Upper lobe of left lung (tissue), 6 donors: Measurements from ENCODE around the gene SENP2. TPM values are rescaled to one million over a fixed set of nuclear protein-coding genes. Genes with fewer than 3 reads are reported as not detected.

Source experiments
- ATAC-seq, 2 donors: fragments of 200-7000 bp; cut with Tn5 transposase; one replicate each; pipeline ENCODE4 v1.9.1; 2022; ENCODE audit warnings: mild to moderate bottlenecking in 2 of 2, moderate library complexity in 2 of 2; ENCODE audit not compliant: low FRiP score in 2 of 2
- DNase-seq, 2 donors: peaks; one replicate each; pipeline ENCODE4 v3.0.0-alpha.2; 2019 to 2020
- H3K27ac ChIP-seq, 4 donors: fragments of 200-600 bp; sonication (generic); one replicate each; pipeline ENCODE4 v1.5.1; 2016 to 2019
- H3K27me3 ChIP-seq, 4 donors: fragments of 200-600 bp; sonication (generic); one replicate each; pipeline ENCODE4 v1.5.1; 2017 to 2019
- H3K36me3 ChIP-seq, 4 donors: fragments of 200-600 bp; sonication (generic); one replicate each; pipeline ENCODE4 v1.5.1; 2016 to 2019
- H3K4me1 ChIP-seq, 4 donors: fragments of 200-600 bp; sonication (generic); one replicate each; pipeline ENCODE4 v1.5.1; 2018 to 2019
- H3K4me3 ChIP-seq, 4 donors: fragments of 200-600 bp; sonication (generic); one replicate each; pipeline ENCODE4 v1.5.1; 2017 to 2019; ENCODE audit warnings: mild to moderate bottlenecking in 2 of 4, moderate library complexity in 1 of 4
- H3K9me3 ChIP-seq, 4 donors: fragments of 200-600 bp; sonication (generic); one replicate each; pipeline ENCODE4 v1.5.1; 2018 to 2019
- EP300 ChIP-seq, 4 donors: sonication (generic); formaldehyde crosslinking; IDR thresholded peaks; one replicate each; pipeline ENCODE4 v1.5.1; 2017; ENCODE audit warnings: antibody characterized with exemption in 4 of 4, control low read depth in 2 of 4
- POLR2A ChIP-seq, 4 donors: fragments of 450-650 bp; IDR thresholded peaks; one replicate each; pipeline ENCODE4 v1.5.1; 2016 to 2017; ENCODE audit warnings: antibody characterized with exemption in 4 of 4, mild to moderate bottlenecking in 2 of 4
- POLR2AphosphoS5 ChIP-seq, 2 donors: sonication (generic); formaldehyde crosslinking; IDR thresholded peaks; one replicate each; pipeline ENCODE4 v1.5.1; 2017; ENCODE audit warnings: antibody characterized with exemption in 2 of 2
- WGBS, 2 donors: methylation state at CpG; one replicate each; pipeline ENCODE4 v1.1.5; 2017 to 2018; 5-methylcytosine and 5-hydroxymethylcytosine counted together
- total RNA-seq, 6 donors: library from RNA; depleted of rRNA in 4 of 6; stranded (reverse); fragments of >200 nt in 4 of 6; gene quantifications; one replicate each; pipeline versions ENCODE4 v1.1.0 to v1.2.1, GENCODE V29; 2016 to 2021
- TF ChIP-seq, protein P1 (sequence below), 6 experiments: fragments of 450-650 bp in 4 of 6; fragments of 200-600 bp in 2 of 6; sonication (generic) in 2 of 6; IDR thresholded peaks; one replicate each; pipeline ENCODE4 v1.5.1; 2016 to 2019; ENCODE audit warnings: antibody characterized with exemption in 6 of 6
- donor health status: DM: no; HTN: no; CAD: no; lungs with moderate emphysema.
- donor health status: DM: no; HTN: yes; CAD: no; lungs with severe emphysema.

The SENP2 gene
- total RNA-seq, 6 donors from 2014 or later = 18.9 to 42.2 (median 31.6) TPM

DNA sequence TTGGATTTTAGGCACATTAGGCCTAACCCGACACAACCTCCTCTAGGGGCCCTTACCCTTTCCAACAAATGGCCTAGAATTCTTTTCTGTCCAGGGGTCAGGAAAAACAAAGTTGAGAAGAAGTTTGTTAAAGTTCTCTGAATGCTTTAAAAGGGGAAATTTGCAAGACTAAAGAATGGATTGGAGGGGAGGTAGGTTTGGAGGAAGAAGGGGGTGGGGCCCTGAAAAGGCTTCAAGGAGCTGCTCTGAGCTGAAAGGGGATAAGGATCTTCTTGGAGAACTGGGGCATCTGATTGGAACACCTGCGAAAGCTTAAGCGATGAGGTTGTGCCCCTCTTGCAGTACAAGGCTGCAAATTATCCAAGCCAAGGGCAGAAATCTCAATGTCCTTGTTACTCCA is 3.9 kb upstream of the SENP2 start:
- H3K27me3 ChIP-seq = no peaks in the 10 kb centered on the region
- 68 to 74% methylated on average over 3 of the region's 3 CpGs for WGBS, 2 donors
- no peak for ATAC-seq

DNA sequence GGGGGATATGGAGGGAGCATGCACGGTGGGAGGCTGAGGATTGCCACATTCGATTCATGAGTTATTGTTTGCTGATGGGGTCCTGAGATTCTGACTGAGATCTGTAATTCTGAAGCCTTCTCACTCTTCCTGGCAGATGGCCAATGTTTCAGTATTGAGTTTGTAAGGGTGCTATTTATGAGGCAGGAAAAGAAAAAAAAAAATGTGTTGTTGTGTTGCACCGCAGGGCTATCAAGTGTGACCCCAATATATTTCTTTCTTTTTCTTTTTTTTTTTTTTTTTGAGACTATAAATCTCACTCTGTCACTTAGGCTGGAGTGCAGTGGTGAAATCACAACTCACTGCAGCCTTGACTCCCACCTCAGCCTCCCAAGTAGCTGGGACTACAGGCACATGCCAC is 3.2 kb upstream of the SENP2 start:
- no peaks in the 10 kb centered on the region for H3K27me3 ChIP-seq

More for the DNA sequence above, 3.9 kb upstream of the SENP2 start:
- Histone ChIP-seq H3K9me3 (no peaks in the 10 kb centered on the region), H3K27ac (no peak overlapping the region), H3K4me3 (no peak overlapping the region), H3K4me1 (peaks cover 4 to 14% (median 12%) of the 10 kb centered on the region in 4 donors), H3K36me3 (no peaks in the 10 kb centered on the region)
- TF ChIP-seq, protein P1, sequence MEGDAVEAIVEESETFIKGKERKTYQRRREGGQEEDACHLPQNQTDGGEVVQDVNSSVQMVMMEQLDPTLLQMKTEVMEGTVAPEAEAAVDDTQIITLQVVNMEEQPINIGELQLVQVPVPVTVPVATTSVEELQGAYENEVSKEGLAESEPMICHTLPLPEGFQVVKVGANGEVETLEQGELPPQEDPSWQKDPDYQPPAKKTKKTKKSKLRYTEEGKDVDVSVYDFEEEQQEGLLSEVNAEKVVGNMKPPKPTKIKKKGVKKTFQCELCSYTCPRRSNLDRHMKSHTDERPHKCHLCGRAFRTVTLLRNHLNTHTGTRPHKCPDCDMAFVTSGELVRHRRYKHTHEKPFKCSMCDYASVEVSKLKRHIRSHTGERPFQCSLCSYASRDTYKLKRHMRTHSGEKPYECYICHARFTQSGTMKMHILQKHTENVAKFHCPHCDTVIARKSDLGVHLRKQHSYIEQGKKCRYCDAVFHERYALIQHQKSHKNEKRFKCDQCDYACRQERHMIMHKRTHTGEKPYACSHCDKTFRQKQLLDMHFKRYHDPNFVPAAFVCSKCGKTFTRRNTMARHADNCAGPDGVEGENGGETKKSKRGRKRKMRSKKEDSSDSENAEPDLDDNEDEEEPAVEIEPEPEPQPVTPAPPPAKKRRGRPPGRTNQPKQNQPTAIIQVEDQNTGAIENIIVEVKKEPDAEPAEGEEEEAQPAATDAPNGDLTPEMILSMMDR (IDR thresholded peaks at IDR 0.05) = no peak
- TF ChIP-seq POLR2AphosphoS5 (IDR thresholded peaks at IDR 0.05) = no peak
- TF ChIP-seq POLR2A (IDR thresholded peaks at IDR 0.05) = no peak
- TF ChIP-seq EP300 (IDR thresholded peaks at IDR 0.05) = no peak
- no peak for DNase-seq

DNA sequence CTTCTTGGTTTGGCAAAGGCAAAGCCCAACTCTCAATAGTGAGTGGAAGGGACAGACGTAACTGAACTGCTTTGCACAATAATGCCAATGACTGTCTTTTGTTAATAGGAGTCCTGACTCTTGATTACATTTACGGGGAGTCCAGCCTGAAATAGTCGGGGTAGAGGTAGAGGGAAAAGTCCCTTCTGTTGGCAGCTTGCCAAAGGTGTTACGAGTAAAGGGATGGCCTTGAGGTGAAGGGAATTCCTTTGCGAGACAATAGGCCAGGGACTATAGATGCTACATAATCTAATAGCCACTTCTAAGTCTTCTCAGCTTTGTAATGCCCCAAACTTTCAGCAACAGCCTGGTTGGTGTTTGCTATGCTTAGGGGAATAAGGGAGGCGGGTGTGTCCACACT is 2.2 kb upstream of the SENP2 start:
- Histone ChIP-seq H3K4me3 (no peak overlapping the region), H3K27ac (no peak overlapping the region), H3K27me3 (no peaks in the 10 kb centered on the region), H3K36me3 (no peaks in the 10 kb centered on the region), H3K9me3 (no peaks in the 10 kb centered on the region), H3K4me1 (peaks cover 16 to 27% (median 21%) of the 10 kb centered on the region in 4 donors)
- no peak for ATAC-seq
- TF ChIP-seq POLR2A (IDR thresholded peaks at IDR 0.05) (no peak), POLR2AphosphoS5 (IDR thresholded peaks at IDR 0.05) (no peak), EP300 (IDR thresholded peaks at IDR 0.05) (no peak)
- TF ChIP-seq, protein P1 (IDR thresholded peaks at IDR 0.05) = no peak
- WGBS, 2 donors = 69 to 78% methylated on average over 6 of the region's 6 CpGs
- no peak for DNase-seq

More for the DNA sequence above, 3.2 kb upstream of the SENP2 start:
- DNase-seq (no peak), ATAC-seq (no peak)
- TF ChIP-seq EP300 (IDR thresholded peaks at IDR 0.05) = no peak
- no peak for TF ChIP-seq POLR2AphosphoS5 (IDR thresholded peaks at IDR 0.05)
- TF ChIP-seq, protein P1 (IDR thresholded peaks at IDR 0.05) = no peak
- no peak for TF ChIP-seq POLR2A (IDR thresholded peaks at IDR 0.05)
- no peak overlapping the region for H3K4me3 ChIP-seq
- H3K9me3 ChIP-seq = no peaks in the 10 kb centered on the region
- H3K27ac ChIP-seq = no peak overlapping the region
- peaks cover 10 to 17% (median 15%) of the 10 kb centered on the region in 4 donors for H3K4me1 ChIP-seq
- WGBS, 2 donors = 15 to 17% methylated on average over 3 of the region's 3 CpGs
- H3K36me3 ChIP-seq = no peaks in the 10 kb centered on the region

DNA sequence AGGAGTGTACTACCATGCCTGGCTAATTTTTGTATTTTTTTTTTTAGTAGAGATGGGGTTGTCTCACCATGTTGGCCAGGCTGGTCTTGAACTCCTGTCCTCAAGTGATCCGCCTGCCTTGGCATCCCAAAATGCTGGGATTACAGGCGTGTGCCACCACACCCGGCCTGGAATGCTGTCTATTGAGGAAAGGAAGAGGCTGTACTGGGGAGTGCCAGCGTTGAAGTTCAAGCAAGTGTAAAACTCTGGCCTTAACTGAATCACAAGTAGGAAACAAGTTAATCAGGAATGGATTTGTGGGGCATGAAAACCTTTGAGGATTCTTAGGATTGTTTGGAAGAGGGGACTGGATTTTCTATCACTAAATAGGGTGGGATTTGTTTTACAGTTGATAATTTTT is 1.4 kb upstream of the SENP2 start:
- TF ChIP-seq, protein P1 (IDR thresholded peaks at IDR 0.05) = no peak
- no peak for TF ChIP-seq POLR2A (IDR thresholded peaks at IDR 0.05)
- TF ChIP-seq POLR2AphosphoS5 (IDR thresholded peaks at IDR 0.05) = no peak
- no peak for TF ChIP-seq EP300 (IDR thresholded peaks at IDR 0.05)
- H3K27me3 ChIP-seq = no peaks in the 10 kb centered on the region
- DNase-seq (no peak), ATAC-seq (no peak)
- 86 to 89% methylated on average over 4 of the region's 4 CpGs for WGBS, 2 donors
- H3K9me3 ChIP-seq = no peaks in the 10 kb centered on the region
- peaks cover 16 to 34% (median 24%) of the 10 kb centered on the region in 4 donors for H3K4me1 ChIP-seq
- H3K36me3 ChIP-seq = no peaks in the 10 kb centered on the region
- H3K27ac ChIP-seq = no peak overlapping the region
- H3K4me3 ChIP-seq = no peak overlapping the region

DNA sequence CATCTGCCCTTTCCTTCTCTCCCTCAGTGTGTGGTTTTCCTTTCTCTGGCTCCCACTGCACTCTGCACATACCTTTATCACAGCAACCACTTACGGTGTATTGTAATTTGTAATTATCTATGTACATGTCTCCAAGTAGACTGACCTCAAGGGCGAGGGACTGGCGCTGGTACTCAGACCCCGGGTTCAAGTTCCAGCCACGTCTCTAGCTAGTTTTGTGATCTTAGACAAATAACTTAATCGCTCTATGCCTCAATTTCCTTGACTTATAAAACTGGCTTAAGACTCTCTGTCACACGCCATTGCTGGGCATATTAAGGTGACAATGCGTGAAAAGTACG is 607 bp upstream of the SENP2 start:
- ATAC-seq = no peak
- Histone ChIP-seq H3K4me3 (peak overlapping the region in 3 of 4 donors; percentile 74 to 99 (median 85)), H3K27me3 (no peaks in the 10 kb centered on the region), H3K4me1 (peaks cover 16 to 38% (median 25%) of the 10 kb centered on the region in 4 donors), H3K36me3 (peaks cover 0 to 6% (median 3%) of the 10 kb centered on the region in 4 donors), H3K27ac (peak overlapping the region; percentile 96 to 97 (median 96)), H3K9me3 (no peaks in the 10 kb centered on the region)
- TF ChIP-seq POLR2AphosphoS5 (IDR thresholded peaks at IDR 0.05) = no peak
- no peak for TF ChIP-seq POLR2A (IDR thresholded peaks at IDR 0.05)
- TF ChIP-seq EP300 (IDR thresholded peaks at IDR 0.05) = no peak
- TF ChIP-seq, protein P1 (IDR thresholded peaks at IDR 0.05) = no peak
- DNase-seq = no peak
- 39 to 43% methylated on average over 9 of the region's 9 CpGs for WGBS, 2 donors
